ENCODE measurements around the gene COPZ2.
"Not testable (repeated sequence)": the region's sequence is repeated elsewhere in the genome, so short reads cannot be mapped to it uniquely, and the experiment has no call there.

The COPZ2 gene

DNA sequence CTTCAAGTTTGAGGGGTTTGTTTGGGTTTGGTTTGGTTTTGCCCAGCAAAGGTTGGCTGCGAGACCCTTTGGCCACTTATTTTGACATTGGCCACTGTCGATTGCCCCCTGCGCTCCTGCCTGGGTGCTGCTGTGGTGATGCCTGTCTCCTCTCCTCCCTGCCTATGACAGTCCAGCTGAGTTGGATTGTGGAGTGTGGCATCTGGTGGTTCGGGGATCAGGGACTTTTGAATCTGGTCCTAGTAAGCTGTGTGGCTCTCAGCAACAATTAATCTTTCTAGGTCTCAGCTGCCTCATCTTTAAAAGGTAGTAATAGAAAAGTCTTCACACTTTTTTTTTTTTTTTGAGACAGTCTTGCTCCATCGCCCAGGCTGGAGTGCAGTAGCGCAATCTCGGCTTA lies 39.6 kb downstream of the COPZ2 start:
- no peak for FAIRE-seq
- TF ChIP-seq POLR2A (IDR thresholded peaks at IDR 0.05; ENCODE audit: low read depth, low read length) = no peak
- no peak for DNase-seq (ENCODE audit: insufficient read length, low spot score)

GRCh38 chr17:47997586-47997985 lies 40.0 kb downstream of the COPZ2 start:
- no peak for DNase-seq (ENCODE audit: insufficient read length, low spot score)
- no peak for FAIRE-seq
- TF ChIP-seq POLR2A (IDR thresholded peaks at IDR 0.05; ENCODE audit: low read depth, low read length) = no peak

DNA sequence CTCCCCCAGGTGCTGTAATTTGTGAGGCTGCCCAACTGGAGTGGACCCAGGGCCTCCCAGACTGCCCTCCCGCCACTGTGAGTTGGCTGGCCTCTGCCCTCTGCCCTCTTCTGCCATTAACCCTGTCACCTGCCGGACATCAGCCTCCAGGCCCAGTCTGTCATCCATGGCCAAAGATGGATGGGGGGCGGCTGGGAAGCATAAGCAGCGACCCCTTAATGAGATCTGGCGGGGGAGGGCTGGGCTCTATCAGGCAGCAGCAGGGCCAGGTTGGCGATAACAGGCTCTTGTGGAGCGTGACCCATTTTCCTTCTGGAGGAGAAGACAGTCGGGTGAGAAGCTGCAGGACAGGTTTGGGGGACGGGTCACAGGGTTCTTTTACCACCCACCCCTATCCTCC lies 41.4 kb downstream of the COPZ2 start:
- FAIRE-seq = no peak
- no peak for DNase-seq (ENCODE audit: insufficient read length, low spot score)

GRCh38 chr17:47995241-47995935 lies 42.2 kb downstream of the COPZ2 start:
- TF ChIP-seq POLR2A (IDR thresholded peaks at IDR 0.05; ENCODE audit: low read depth, low read length) = no peak
- DNase-seq (ENCODE audit: insufficient read length, low spot score) = no peak
- FAIRE-seq = no peak

More for the DNA sequence above, 41.4 kb downstream of the COPZ2 start:
- no peak for TF ChIP-seq POLR2A (IDR thresholded peaks at IDR 0.05; ENCODE audit: low read depth, low read length)

DNA sequence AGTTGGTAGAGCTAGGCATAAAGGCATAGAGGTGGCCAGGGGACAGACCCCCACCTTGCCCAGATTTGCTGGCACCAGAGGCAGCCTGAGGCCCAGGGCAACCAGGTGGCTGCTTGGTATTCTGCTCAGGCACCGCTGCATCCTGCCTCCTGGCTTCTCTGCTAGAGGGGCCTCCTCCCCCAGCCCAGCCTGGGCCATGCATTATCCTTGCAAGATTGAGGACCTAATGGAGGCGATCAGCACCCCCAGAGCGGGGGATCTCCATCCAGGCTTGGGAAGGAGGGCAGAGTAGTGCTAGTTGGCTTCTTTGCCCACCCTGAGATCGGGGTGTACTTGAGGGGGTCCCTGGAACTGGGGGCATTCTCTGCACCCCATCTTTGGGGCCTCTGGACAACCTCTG lies 42.9 kb downstream of the COPZ2 start:
- TF ChIP-seq POLR2A (IDR thresholded peaks at IDR 0.05; ENCODE audit: low read depth, low read length) = no peak
- no peak for FAIRE-seq
- DNase-seq (ENCODE audit: insufficient read length, low spot score) = no peak

- no peak for DNase-seq (ENCODE audit: insufficient read length, low spot score)
- no peak for TF ChIP-seq POLR2A (IDR thresholded peaks at IDR 0.05; ENCODE audit: low read depth, low read length)
- FAIRE-seq = no peak
Measured at GRCh38 chr17:47993964-47994363, 43.6 kb downstream of the COPZ2 start.

- no peak for FAIRE-seq
- no peak for TF ChIP-seq POLR2A (IDR thresholded peaks at IDR 0.05; ENCODE audit: low read depth, low read length)
Measured at GRCh38 chr17:47993031-47993564, 44.5 kb downstream of the COPZ2 start.

GRCh38 chr17:47992216-47992615 lies 45.4 kb downstream of the COPZ2 start:
- no peak for TF ChIP-seq POLR2A (IDR thresholded peaks at IDR 0.05; ENCODE audit: low read depth, low read length)
- FAIRE-seq = no peak
- DNase-seq (ENCODE audit: insufficient read length, low spot score) = no peak

More at GRCh38 chr17:47993031-47993564, 44.5 kb downstream of the COPZ2 start:
- DNase-seq (ENCODE audit: insufficient read length, low spot score) = no peak

DNA sequence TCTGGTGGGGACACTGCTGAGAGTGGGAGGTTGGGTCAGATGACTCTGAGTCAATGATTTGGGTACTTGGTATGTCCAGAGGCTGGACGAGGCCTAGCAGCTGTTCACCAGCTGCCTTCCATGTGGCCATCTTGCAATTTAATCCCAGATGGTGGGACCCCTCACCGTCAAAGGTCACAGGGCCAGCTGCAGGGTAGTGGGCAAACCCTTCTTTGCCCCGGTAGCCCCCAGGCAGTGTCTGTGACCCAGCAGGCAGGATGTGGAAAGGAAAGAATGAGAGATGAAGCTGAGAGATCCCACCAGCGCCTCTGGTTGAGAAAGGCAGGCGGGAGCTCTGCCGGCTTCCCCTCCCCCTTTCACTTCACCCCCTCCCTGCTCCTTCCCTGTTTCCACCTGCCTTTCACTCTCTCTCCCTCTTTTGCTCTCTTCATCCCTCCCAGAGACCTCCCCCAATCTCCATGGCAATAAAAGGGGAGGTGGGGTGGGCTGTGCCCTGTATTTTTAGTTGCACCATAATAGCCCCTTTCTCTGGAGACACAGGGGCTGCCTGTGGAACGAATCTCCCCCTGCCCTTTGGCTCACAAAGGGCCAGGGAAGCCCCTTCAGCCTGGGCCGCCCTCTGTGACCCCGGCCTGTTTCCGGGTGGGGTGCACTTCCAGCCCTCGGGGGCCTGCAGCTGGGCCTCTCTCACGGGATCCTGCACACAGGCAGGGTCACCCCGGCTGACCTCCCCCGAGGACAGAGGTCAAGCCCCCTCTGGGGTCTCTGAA lies 46.5 kb downstream of the COPZ2 start:
- DNase-seq (ENCODE audit: insufficient read length, low spot score) (no peak), FAIRE-seq (no peak)
- TF ChIP-seq POLR2A (IDR thresholded peaks at IDR 0.05; ENCODE audit: low read depth, low read length) = no peak

DNA sequence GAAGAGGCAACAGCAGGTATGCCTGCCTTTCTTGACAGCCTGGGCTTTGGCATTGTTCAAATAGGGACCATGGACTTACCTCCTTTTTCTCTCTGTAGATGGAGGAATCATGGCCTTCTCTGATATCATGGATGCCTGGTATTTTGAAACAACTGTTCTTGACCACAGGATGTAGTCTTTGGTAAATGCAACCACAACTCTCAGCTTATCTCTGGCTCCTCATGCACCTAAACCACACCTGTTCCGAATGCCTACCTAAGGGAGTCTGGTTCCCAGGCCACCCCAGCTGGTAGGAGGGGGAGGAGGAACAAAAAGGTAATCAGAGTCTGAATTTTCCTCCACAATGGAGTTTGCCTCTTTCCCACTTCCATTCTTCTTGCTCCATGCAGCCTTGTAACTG lies 47.9 kb downstream of the COPZ2 start:
- DNase-seq (ENCODE audit: insufficient read length, low spot score) (no peak), FAIRE-seq (no peak)
- TF ChIP-seq POLR2A (IDR thresholded peaks at IDR 0.05; ENCODE audit: low read depth, low read length) = no peak

DNA sequence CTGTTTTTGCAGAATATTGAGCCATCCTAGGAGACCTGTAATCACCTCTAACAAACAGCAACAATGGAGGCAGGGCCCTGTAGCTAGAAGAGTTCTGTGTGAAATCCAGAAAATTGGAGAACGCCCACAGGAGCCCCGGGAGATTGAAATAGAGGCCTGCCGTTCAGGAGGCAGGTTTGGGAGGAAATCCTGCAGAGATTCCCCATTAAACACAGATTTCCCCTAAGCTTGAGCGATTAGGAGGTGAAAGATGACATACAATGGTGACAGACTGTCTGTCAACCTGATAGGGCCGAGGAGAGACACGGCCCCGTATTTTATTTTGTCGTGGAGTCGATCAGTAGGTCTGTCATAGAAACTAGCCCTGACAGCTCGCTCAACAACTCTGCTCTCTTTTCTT lies 48.4 kb downstream of the COPZ2 start:
- TF ChIP-seq POLR2A (IDR thresholded peaks at IDR 0.05; ENCODE audit: low read depth, low read length) = no peak
- no peak for DNase-seq (ENCODE audit: insufficient read length, low spot score)
- FAIRE-seq = no peak

DNA sequence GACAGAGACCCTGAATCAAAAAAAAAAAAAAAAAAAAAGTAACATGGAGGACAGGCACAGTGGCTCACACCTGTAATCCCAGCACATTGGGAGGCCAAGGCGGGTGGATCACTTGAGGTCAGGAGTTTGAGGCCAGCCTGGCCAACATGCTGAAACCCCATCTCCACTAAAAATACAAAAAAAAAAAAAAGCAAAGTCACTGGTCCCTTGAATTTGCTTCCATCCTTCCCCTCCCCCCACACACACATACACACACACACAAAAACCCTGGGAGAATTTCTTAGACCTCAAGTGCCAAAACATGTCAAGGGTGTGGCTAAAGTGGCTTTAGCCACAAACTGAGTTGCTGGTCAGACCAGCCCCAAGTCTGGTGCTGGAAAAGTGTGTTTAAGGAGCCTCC lies 49.2 kb downstream of the COPZ2 start:
- FAIRE-seq = not testable (repeated sequence)

GRCh38 chr17:47987240-47987835 lies 50.3 kb downstream of the COPZ2 start:
- no peak for FAIRE-seq
- TF ChIP-seq POLR2A (IDR thresholded peaks at IDR 0.05; ENCODE audit: low read depth, low read length) = no peak
- DNase-seq (ENCODE audit: insufficient read length, low spot score) = peak; percentile 54

More for the DNA sequence above, 49.2 kb downstream of the COPZ2 start:
- not testable (repeated sequence) for DNase-seq (ENCODE audit: insufficient read length, low spot score)

- no peak for FAIRE-seq
Measured at GRCh38 chr17:47986520-47986919, 51.1 kb downstream of the COPZ2 start.

More at GRCh38 chr17:47986520-47986919, 51.1 kb downstream of the COPZ2 start:
- no peak for TF ChIP-seq POLR2A (IDR thresholded peaks at IDR 0.05; ENCODE audit: low read depth, low read length)
- DNase-seq (ENCODE audit: insufficient read length, low spot score) = no peak

Measured in H54 (cell line).